Activated naive CD4-positive, alpha-beta T cell treated with anti-CD3 and anti-CD28 coated beads, Interleukin-2, amount 10 ng/mL, durations not matched to agents 7 days and 5 days (primary cell): ENCODE results near the gene TTF2.

Experiments used
- CTCF ChIA-PET: fragments of 350-600 bp; sonication (Branson Sonifier 250); formaldehyde crosslinking; loops from one replicate; lab custom pipeline; 2021; ENCODE audit warnings: antibody characterized with exemption; lab: Charles Lee
- DNase-seq: peaks from one replicate; pipeline ENCODE4 v3.0.0-alpha.2; 2020
- H3K27ac Mint-ChIP-seq: one replicate; pipeline ENCODE4 v1.8.0; 2021; ENCODE audit warnings: mild to moderate bottlenecking, moderate library complexity, mixed read lengths
- H3K27me3 Mint-ChIP-seq: one replicate; pipeline ENCODE4 v1.8.0; 2021; ENCODE audit warnings: mild to moderate bottlenecking, mixed read lengths
- H3K36me3 Mint-ChIP-seq: one replicate; pipeline ENCODE4 v1.8.0; 2021; ENCODE audit warnings: mixed read lengths
- H3K4me1 Mint-ChIP-seq: one replicate; pipeline ENCODE4 v1.8.0; 2021; ENCODE audit warnings: mixed read lengths
- H3K4me3 Mint-ChIP-seq: one replicate; pipeline ENCODE4 v1.8.0; 2021; ENCODE audit warnings: mild to moderate bottlenecking, moderate library complexity, mixed read lengths
- H3K9me3 Mint-ChIP-seq: one replicate; pipeline ENCODE4 v1.8.0; 2021; ENCODE audit warnings: mixed read lengths

The TTF2 gene

GRCh38 chr1:117058810-117059209, 1.3 kb upstream of the TTF2 start:
- Mint-ChIP-seq H3K4me1 (peaks cover 59% of the 10 kb centered on the region), H3K27me3 (no peaks in the 10 kb centered on the region), H3K9me3 (no peaks in the 10 kb centered on the region), H3K4me3 (no peak overlapping the region), H3K27ac (no peak overlapping the region), H3K36me3 (peaks cover 27% of the 10 kb centered on the region)
- CTCF ChIA-PET: interaction anchor here (0.7 to 5.6 kb wide), 4 partner anchors 9 to 321 kb away, joined by 3 to 36 read pairs (median 4); no protein-coding TSS in a partner anchor
- DNase-seq: no peak

DNA sequence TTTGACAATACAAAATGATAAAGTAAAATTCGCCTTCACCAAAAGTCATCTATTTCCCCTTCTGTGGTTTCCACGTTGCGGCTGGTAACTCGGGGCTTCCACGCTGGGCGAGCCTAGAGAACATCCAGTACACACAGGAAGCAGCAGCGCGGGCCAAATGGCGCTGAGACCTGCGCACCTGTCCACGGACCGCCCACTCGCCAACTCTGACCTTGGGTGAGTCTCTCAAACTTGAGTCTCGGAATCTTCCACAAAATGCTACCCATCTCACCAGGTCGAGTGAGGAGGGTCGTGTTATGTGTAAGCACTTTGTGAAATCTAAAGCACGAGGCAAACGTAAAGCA, 820 bp upstream of the TTF2 start:
- Mint-ChIP-seq H3K4me3 (no peak overlapping the region), H3K9me3 (no peaks in the 10 kb centered on the region), H3K27ac (no peak overlapping the region), H3K4me1 (peaks cover 60% of the 10 kb centered on the region), H3K36me3 (peaks cover 28% of the 10 kb centered on the region), H3K27me3 (no peaks in the 10 kb centered on the region)
- CTCF ChIA-PET: interaction anchor here (1.0 to 5.6 kb wide), 6 partner anchors 35 to 334 kb away, joined by 3 to 36 read pairs (median 6); no protein-coding TSS in a partner anchor
- peak; percentile 84 for DNase-seq

DNA sequence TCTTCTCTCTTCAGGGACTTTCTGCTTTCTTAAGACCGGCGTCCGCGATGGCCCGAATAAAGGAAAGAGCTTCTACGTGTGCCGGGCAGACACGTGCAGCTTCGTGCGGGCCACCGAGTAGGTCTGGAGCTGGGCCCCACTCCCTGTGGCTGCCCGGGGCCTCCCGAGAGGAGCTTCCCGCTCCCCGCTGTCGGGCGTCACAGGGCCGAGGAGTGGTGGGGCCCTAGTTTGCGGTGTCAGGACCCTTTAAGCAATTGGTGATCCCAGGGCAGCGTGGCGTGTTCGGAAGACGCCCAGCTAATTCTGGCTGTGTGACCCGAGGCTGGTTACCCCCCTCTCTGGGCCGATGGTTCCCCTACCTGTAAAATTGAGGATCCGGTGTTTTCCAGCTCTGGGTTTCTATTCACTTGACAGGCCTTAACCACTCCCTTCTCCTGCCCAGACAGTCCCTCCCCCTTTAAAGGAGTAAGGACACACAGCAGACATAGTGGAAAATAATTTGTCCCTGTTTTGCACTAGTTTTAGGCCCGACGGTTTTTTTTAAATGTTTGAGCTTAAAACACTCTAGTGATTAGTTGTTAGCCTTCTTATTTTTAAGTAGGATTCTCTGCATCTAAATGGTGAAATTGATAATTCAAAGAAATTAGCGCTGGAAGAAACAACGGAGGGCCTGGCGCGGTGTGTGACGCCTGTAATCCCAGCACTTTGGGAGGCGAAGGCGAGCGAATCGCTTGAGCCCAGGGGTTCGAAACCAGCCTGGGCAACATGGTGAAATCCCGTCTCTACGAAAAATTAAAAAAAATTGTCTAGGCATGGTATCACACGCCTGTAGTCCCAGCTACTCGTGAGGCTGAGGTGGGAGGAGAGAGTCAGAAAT, 553 bp downstream of the TTF2 start:
- H3K36me3 Mint-ChIP-seq: peaks cover 30% of the 10 kb centered on the region
- no peaks in the 10 kb centered on the region for H3K9me3 Mint-ChIP-seq
- peak; percentile 61 for DNase-seq
- H3K4me1 Mint-ChIP-seq: peaks cover 61% of the 10 kb centered on the region
- H3K27me3 Mint-ChIP-seq: no peaks in the 10 kb centered on the region
- CTCF ChIA-PET: interaction anchor here (0.7 to 5.6 kb wide), 11 partner anchors 8 to 488 kb away, joined by 3 to 36 read pairs (median 5); no protein-coding TSS in a partner anchor
- no peak overlapping the region for H3K27ac Mint-ChIP-seq
- no peak overlapping the region for H3K4me3 Mint-ChIP-seq

DNA sequence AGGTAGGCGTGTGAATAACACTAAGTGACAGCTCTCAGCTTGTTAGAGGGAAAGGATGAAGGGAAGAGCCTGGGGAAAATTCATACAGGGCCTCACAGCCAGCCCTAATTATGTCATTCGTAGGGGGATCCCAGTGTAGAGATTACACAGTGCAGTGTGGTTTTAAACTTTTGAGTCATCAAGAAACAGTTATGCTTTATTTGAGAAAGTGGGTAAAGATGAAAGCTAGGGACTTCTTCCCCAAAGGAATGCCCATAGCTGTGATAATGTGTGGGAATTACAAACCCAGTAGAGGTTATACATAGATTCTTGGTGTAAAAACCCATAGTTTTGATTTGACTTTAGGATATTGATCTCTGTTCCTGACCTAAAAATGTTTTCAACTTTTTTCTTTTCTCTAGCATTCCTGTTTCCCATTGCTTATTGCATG, 1.9 kb downstream of the TTF2 start:
- Mint-ChIP-seq H3K27me3 (no peaks in the 10 kb centered on the region), H3K4me1 (peaks cover 61% of the 10 kb centered on the region), H3K4me3 (peak overlapping the region; percentile 8), H3K36me3 (peaks cover 35% of the 10 kb centered on the region), H3K27ac (peak overlapping the region; percentile 38), H3K9me3 (no peaks in the 10 kb centered on the region)
- no peak for DNase-seq
- CTCF ChIA-PET: interaction anchor here (0.6 kb wide), 1 partner anchor 37 kb away, joined by 3 read pairs; no protein-coding TSS in a partner anchor

DNA sequence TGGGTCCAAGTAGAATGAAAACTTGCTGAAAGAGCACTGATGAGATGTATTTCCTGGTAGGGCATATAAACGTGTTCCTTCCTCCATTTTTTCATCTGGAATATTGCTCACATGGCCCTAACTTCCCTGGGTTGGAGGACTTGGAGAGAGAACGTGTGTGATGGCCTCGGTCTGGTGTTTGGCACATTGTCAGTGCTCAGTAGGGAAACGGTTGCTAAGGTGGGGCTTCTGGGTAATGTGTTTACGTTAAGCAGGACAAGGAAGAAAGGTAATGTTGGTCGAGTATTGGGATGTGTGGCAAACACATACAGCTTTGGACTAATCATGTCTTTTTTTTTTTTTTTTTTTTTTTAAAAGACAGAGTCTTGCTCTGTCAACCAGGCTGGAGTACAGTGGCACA, 6.2 kb downstream of the TTF2 start:
- H3K36me3 Mint-ChIP-seq: peaks cover 44% of the 10 kb centered on the region
- no peak for DNase-seq
- no peak overlapping the region for H3K27ac Mint-ChIP-seq
- H3K9me3 Mint-ChIP-seq: no peaks in the 10 kb centered on the region
- H3K4me1 Mint-ChIP-seq: peaks cover 50% of the 10 kb centered on the region
- no peak overlapping the region for H3K4me3 Mint-ChIP-seq
- CTCF ChIA-PET: interaction anchor here (0.9 to 4.0 kb wide), 5 partner anchors 27 to 329 kb away, joined by 4 to 36 read pairs (median 6); no protein-coding TSS in a partner anchor
- no peaks in the 10 kb centered on the region for H3K27me3 Mint-ChIP-seq

GRCh38 chr1:117067533-117068370, 7.6 kb downstream of the TTF2 start:
- peak; percentile 61 for DNase-seq
- H3K4me3 Mint-ChIP-seq: no peak overlapping the region
- H3K27ac Mint-ChIP-seq: peak overlapping the region; percentile 59

DNA sequence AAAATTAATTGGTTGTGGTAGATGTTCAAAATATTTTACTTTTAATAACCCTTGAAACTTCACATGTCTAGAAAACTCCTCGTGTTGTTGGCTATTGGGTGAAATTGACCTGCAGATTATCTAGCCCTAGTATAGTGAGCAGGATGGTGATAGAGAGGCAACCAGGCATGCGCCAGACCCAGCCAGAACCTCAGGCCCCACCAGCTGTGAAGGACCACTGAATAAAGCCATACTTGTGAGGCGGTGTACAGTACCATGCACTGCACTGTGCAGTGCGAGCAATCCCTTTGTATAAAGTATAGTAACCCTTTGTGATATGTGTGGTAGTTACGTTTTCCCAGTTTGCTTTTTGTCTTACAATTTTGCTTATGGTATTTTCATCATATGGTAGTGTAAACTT, 8.5 kb downstream of the TTF2 start:
- Mint-ChIP-seq H3K9me3 (no peaks in the 10 kb centered on the region), H3K27ac (no peak overlapping the region), H3K4me3 (no peak overlapping the region), H3K27me3 (no peaks in the 10 kb centered on the region), H3K4me1 (peaks cover 29% of the 10 kb centered on the region), H3K36me3 (peaks cover 35% of the 10 kb centered on the region)
- CTCF ChIA-PET: interaction anchor here (0.8 to 4.0 kb wide), 8 partner anchors 8 to 690 kb away, joined by 3 to 36 read pairs (median 6); partner anchors contain the start of gene TTF2
- DNase-seq: no peak

More at GRCh38 chr1:117067533-117068370, 7.6 kb downstream of the TTF2 start:
- Mint-ChIP-seq H3K4me1 (peaks cover 36% of the 10 kb centered on the region), H3K27me3 (no peaks in the 10 kb centered on the region), H3K9me3 (no peaks in the 10 kb centered on the region), H3K36me3 (peaks cover 40% of the 10 kb centered on the region)
- CTCF ChIA-PET: interaction anchor here (0.6 to 4.0 kb wide), 9 partner anchors 10 to 690 kb away, joined by 3 to 36 read pairs (median 4); no protein-coding TSS in a partner anchor

DNA sequence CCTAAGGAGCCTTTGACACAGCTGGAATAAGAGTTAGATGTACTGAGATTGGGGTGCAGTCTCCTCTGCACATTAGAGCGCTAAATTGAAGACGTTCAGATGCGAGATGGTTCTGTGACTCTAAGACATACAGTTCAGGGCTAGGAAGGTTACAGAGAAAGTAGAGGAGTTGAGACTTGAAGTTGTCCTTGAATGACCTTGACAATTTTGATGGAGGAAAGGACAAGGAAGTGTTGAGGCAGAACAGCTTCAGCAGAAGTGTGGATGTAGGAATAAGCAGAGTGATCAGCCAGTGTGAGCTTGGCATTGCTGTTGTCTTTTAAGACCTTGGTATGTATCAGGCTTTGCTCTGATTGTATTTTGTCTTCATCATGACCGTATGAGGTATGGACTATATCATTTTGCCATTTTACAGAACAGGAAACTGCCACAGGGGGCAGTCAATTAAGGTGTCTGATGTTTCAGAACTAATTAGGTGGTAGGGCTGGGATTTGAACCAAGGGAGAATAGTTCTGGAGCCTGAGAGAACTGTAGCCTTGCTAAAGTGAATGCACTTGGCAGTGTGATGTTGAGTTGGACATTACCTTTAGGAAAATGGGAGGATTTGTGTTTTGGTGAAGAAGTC, 9.2 kb downstream of the TTF2 start:
- H3K27me3 Mint-ChIP-seq: no peaks in the 10 kb centered on the region
- peaks cover 23% of the 10 kb centered on the region for H3K4me1 Mint-ChIP-seq
- H3K4me3 Mint-ChIP-seq: no peak overlapping the region
- CTCF ChIA-PET: interaction anchor here (0.8 to 4.0 kb wide), 5 partner anchors 9 to 494 kb away, joined by 3 to 20 read pairs (median 6); partner anchors contain the start of gene TTF2
- H3K9me3 Mint-ChIP-seq: no peaks in the 10 kb centered on the region
- DNase-seq: no peak
- H3K27ac Mint-ChIP-seq: peak overlapping the region; percentile 3
- H3K36me3 Mint-ChIP-seq: peaks cover 34% of the 10 kb centered on the region

GRCh38 chr1:117070124-117070523, 10.0 kb downstream of the TTF2 start:
- H3K36me3 Mint-ChIP-seq: peaks cover 41% of the 10 kb centered on the region
- no peak overlapping the region for H3K4me3 Mint-ChIP-seq

DNA sequence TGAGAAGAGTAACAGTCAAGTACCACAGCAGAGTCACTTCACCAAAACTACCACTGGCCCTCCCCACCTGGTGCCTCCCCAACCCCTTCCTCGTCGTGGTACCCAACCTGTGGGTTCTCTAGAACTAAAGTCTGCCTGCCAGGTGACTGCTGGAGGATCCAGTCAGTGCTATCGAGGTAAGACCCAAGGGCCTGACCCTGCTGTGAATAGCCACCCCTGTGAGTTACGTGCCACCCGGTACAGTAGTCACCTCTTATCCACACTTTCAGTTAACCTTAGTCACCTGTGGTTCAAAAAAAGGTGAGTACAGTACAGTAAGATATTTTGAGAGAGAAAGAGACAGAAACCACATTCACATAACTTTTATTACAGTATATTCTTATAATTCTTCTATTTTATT, 16.5 kb downstream of the TTF2 start:
- DNase-seq: no peak
- H3K27ac Mint-ChIP-seq: no peak overlapping the region
- no peaks in the 10 kb centered on the region for H3K27me3 Mint-ChIP-seq
- H3K4me1 Mint-ChIP-seq: no peaks in the 10 kb centered on the region
- no peaks in the 10 kb centered on the region for H3K9me3 Mint-ChIP-seq
- no peak overlapping the region for H3K4me3 Mint-ChIP-seq
- peaks cover 65% of the 10 kb centered on the region for H3K36me3 Mint-ChIP-seq
- CTCF ChIA-PET: interaction anchor here (1.0 to 1.4 kb wide), 4 partner anchors 9 to 52 kb away, joined by 3 to 4 read pairs (median 3); no protein-coding TSS in a partner anchor

More at GRCh38 chr1:117070124-117070523, 10.0 kb downstream of the TTF2 start:
- Mint-ChIP-seq H3K4me1 (peaks cover 18% of the 10 kb centered on the region), H3K27me3 (no peaks in the 10 kb centered on the region), H3K9me3 (no peaks in the 10 kb centered on the region), H3K27ac (no peak overlapping the region)
- CTCF ChIA-PET: interaction anchor here (2.1 to 4.0 kb wide), 3 partner anchors 23 to 496 kb away, joined by 4 to 20 read pairs (median 17); no protein-coding TSS in a partner anchor
- DNase-seq: no peak

- peak overlapping the region; percentile 35 for H3K27ac Mint-ChIP-seq
- CTCF ChIA-PET: interaction anchor here (1.0 to 1.4 kb wide), 4 partner anchors 10 to 52 kb away, joined by 3 to 4 read pairs (median 3); no protein-coding TSS in a partner anchor
These were observed 17.1 kb downstream of the TTF2 start for GRCh38 chr1:117077267-117077666.

DNA sequence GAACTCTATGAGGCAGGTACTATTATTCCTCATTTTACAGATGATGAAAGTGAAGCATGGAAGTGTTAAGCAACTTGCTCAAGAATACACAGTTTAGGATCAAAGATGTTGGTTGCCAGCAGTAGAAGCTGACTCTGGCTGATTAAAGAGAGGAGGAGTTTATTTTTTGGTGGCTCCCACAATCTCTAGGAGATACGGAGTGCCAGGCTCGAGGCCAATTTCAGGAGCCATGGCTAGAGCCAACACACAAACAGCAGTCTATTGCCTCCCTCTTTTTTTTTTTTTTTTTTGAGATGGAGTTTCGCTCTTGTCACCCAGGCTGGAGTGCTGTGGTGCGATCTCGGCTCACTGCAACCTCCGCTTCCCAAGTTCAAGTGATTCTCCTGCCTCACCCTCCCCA, 19.6 kb downstream of the TTF2 start:
- no peaks in the 10 kb centered on the region for H3K9me3 Mint-ChIP-seq

More at GRCh38 chr1:117077267-117077666, 17.1 kb downstream of the TTF2 start:
- no peaks in the 10 kb centered on the region for H3K9me3 Mint-ChIP-seq
- H3K27me3 Mint-ChIP-seq: no peaks in the 10 kb centered on the region
- DNase-seq: no peak
- H3K4me1 Mint-ChIP-seq: no peaks in the 10 kb centered on the region
- peaks cover 63% of the 10 kb centered on the region for H3K36me3 Mint-ChIP-seq
- no peak overlapping the region for H3K4me3 Mint-ChIP-seq

GRCh38 chr1:117084231-117084630, 24.1 kb downstream of the TTF2 start:
- Mint-ChIP-seq H3K4me3 (no peak overlapping the region), H3K9me3 (no peaks in the 10 kb centered on the region), H3K4me1 (no peaks in the 10 kb centered on the region), H3K27me3 (no peaks in the 10 kb centered on the region), H3K27ac (no peak overlapping the region), H3K36me3 (peaks cover 45% of the 10 kb centered on the region)
- CTCF ChIA-PET: no interaction called here
- no peak for DNase-seq

More for the DNA sequence above, 19.6 kb downstream of the TTF2 start:
- Mint-ChIP-seq H3K27ac (no peak overlapping the region), H3K36me3 (peaks cover 68% of the 10 kb centered on the region), H3K4me3 (no peak overlapping the region), H3K27me3 (no peaks in the 10 kb centered on the region), H3K4me1 (no peaks in the 10 kb centered on the region)
- no peak for DNase-seq
- CTCF ChIA-PET: interaction anchor here (0.5 to 1.5 kb wide), 2 partner anchors 15 to 292 kb away, joined by 3 to 4 read pairs; no protein-coding TSS in a partner anchor
